ENCODE measurements around the gene TANGO6.
"Not testable (repeated sequence)": the region's sequence is repeated elsewhere in the genome, so short reads cannot be mapped to it uniquely, and the experiment has no call there.

The TANGO6 gene

GRCh38 chr16:68978303-68978954, 135.1 kb downstream of the TANGO6 start:
- Histone ChIP-seq H3K9me3 (ENCODE audit: control insufficient read depth in 1 of 2, low read length in 2 of 2) (no peaks in the 10 kb centered on the region), H3K4me1 (ENCODE audit: control insufficient read depth in 1 of 2, insufficient read depth in 2 of 2, low read length in 2 of 2) (no peaks in the 10 kb centered on the region), H3K36me3 (ENCODE audit: control insufficient read depth in 1 of 2, insufficient read depth in 2 of 2, low read length in 2 of 2) (peaks cover 7 to 25% of the 10 kb centered on the region in 2 donors), H3K4me3 (ENCODE audit: low read depth in 1 of 2, low read length in 2 of 2) (no peak overlapping the region), H3K27me3 (ENCODE audit: low read depth, low read length) (no peaks in the 10 kb centered on the region), H3K27ac (ENCODE audit: low read length) (no peak overlapping the region)

DNA sequence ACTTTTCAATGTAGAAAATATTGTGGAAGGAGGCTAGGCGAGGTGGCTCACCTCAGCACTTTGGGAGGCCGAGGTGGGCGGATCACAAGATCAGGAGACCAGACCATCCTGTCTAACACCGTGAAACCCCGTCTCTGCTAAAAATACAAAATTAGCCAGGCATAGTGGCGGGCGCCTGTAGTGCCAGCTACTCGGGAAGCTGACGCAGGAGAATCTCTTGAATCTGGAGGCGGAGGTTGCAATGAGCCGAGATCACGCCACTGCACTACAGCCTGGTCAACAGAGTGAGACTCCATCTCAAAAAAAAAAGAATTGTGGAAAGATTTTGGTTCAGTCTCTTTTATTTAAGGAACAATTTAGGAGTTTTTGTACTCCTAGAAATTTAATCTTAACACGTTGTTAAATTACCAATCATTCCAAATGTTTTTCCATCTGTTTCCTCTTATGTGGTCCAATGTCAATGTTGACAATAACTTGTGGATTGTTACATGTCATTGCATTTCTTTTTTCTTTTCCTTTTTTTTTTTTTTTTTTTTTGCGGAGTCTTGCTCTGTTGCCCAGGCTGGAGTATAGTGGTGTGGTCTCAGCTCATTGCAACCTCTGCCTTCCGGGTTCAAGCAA, 137.5 kb downstream of the TANGO6 start:
- peaks cover 4 to 6% of the 10 kb centered on the region in 2 donors for H3K36me3 ChIP-seq (ENCODE audit: control insufficient read depth in 1 of 2, insufficient read depth in 2 of 2, low read length in 2 of 2)
- H3K4me1 ChIP-seq (ENCODE audit: control insufficient read depth in 1 of 2, insufficient read depth in 2 of 2, low read length in 2 of 2), result no peaks in the 10 kb centered on the region
- no peaks in the 10 kb centered on the region for H3K27me3 ChIP-seq (ENCODE audit: low read depth, low read length)

GRCh38 chr16:68981971-68982370, 138.6 kb downstream of the TANGO6 start:
- Histone ChIP-seq H3K4me1 (ENCODE audit: control insufficient read depth in 1 of 2, insufficient read depth in 2 of 2, low read length in 2 of 2) (no peaks in the 10 kb centered on the region), H3K4me3 (ENCODE audit: low read depth in 1 of 2, low read length in 2 of 2) (no peak overlapping the region), H3K27me3 (ENCODE audit: low read depth, low read length) (no peaks in the 10 kb centered on the region), H3K36me3 (ENCODE audit: control insufficient read depth in 1 of 2, insufficient read depth in 2 of 2, low read length in 2 of 2) (peaks cover 4% of the 10 kb centered on the region in 2 donors), H3K9me3 (ENCODE audit: control insufficient read depth in 1 of 2, low read length in 2 of 2) (no peaks in the 10 kb centered on the region), H3K27ac (ENCODE audit: low read length) (no peak overlapping the region)

More for the DNA sequence above, 137.5 kb downstream of the TANGO6 start:
- Histone ChIP-seq H3K4me3 (ENCODE audit: low read depth in 1 of 2, low read length in 2 of 2) (no peak overlapping the region), H3K27ac (ENCODE audit: low read length) (no peak overlapping the region), H3K9me3 (ENCODE audit: control insufficient read depth in 1 of 2, low read length in 2 of 2) (no peaks in the 10 kb centered on the region)

DNA sequence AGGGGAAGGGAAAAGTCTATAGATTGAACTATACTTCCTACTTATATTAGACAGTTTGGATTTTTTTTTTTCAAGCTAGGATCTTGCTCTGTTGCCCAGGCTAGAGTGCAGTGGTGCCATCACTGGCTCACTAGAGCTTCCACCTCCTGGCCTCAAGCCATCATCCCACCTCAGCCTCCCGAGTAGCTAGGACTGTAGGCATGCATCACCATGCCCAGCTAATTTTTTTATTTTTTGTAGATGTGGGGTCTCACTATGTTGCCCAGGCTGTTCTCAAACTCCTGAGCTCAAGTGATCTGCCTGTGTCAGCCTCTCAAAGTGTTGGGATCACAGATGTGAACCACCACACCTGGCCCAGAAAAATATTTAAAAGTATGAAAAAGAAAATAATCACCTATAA, 141.1 kb downstream of the TANGO6 start:
- Histone ChIP-seq H3K4me3 (ENCODE audit: low read depth in 1 of 2, low read length in 2 of 2) (no peak overlapping the region), H3K9me3 (ENCODE audit: control insufficient read depth in 1 of 2, low read length in 2 of 2) (no peaks in the 10 kb centered on the region), H3K27me3 (ENCODE audit: low read depth, low read length) (no peaks in the 10 kb centered on the region), H3K4me1 (ENCODE audit: control insufficient read depth in 1 of 2, insufficient read depth in 2 of 2, low read length in 2 of 2) (peaks cover 0 to 5% of the 10 kb centered on the region in 2 donors), H3K36me3 (ENCODE audit: control insufficient read depth in 1 of 2, insufficient read depth in 2 of 2, low read length in 2 of 2) (peaks cover 4% of the 10 kb centered on the region in 2 donors), H3K27ac (ENCODE audit: low read length) (no peak overlapping the region)

DNA sequence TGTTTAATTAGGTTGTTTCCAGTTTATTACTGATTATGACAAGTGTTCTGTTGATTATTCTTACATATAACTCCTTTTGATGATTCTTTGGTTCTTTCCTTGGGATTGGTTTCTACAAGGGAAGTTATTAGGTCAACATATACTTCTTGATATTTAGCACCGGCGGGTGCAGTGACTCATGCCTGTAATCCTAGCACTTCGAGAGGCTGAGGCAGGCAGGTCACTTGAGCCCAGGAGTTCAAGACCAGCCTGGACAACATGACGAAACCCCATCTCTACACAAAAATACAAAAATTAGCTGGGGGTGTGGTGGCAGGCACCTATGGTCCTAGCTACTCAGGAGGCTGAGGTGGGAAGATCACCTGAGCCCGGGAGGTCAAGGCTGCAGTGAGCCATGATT, 141.9 kb downstream of the TANGO6 start:
- Histone ChIP-seq H3K36me3 (ENCODE audit: control insufficient read depth in 1 of 2, insufficient read depth in 2 of 2, low read length in 2 of 2) (peaks cover 4% of the 10 kb centered on the region in 2 donors), H3K27ac (ENCODE audit: low read length) (no peak overlapping the region), H3K9me3 (ENCODE audit: control insufficient read depth in 1 of 2, low read length in 2 of 2) (no peaks in the 10 kb centered on the region), H3K27me3 (ENCODE audit: low read depth, low read length) (no peaks in the 10 kb centered on the region), H3K4me3 (ENCODE audit: low read depth in 1 of 2, low read length in 2 of 2) (no peak overlapping the region), H3K4me1 (ENCODE audit: control insufficient read depth in 1 of 2, insufficient read depth in 2 of 2, low read length in 2 of 2) (peaks cover 0 to 5% of the 10 kb centered on the region in 2 donors)

GRCh38 chr16:68985855-68986254, 142.5 kb downstream of the TANGO6 start:
- no peak overlapping the region for H3K4me3 ChIP-seq (ENCODE audit: low read depth in 1 of 2, low read length in 2 of 2)
- no peaks in the 10 kb centered on the region for H3K27me3 ChIP-seq (ENCODE audit: low read depth, low read length)
- H3K36me3 ChIP-seq (ENCODE audit: control insufficient read depth in 1 of 2, insufficient read depth in 2 of 2, low read length in 2 of 2), result peaks cover 0 to 4% of the 10 kb centered on the region in 2 donors
- H3K27ac ChIP-seq (ENCODE audit: low read length), result no peak overlapping the region
- peaks cover 0 to 5% of the 10 kb centered on the region in 2 donors for H3K4me1 ChIP-seq (ENCODE audit: control insufficient read depth in 1 of 2, insufficient read depth in 2 of 2, low read length in 2 of 2)
- H3K9me3 ChIP-seq (ENCODE audit: control insufficient read depth in 1 of 2, low read length in 2 of 2), result no peaks in the 10 kb centered on the region

DNA sequence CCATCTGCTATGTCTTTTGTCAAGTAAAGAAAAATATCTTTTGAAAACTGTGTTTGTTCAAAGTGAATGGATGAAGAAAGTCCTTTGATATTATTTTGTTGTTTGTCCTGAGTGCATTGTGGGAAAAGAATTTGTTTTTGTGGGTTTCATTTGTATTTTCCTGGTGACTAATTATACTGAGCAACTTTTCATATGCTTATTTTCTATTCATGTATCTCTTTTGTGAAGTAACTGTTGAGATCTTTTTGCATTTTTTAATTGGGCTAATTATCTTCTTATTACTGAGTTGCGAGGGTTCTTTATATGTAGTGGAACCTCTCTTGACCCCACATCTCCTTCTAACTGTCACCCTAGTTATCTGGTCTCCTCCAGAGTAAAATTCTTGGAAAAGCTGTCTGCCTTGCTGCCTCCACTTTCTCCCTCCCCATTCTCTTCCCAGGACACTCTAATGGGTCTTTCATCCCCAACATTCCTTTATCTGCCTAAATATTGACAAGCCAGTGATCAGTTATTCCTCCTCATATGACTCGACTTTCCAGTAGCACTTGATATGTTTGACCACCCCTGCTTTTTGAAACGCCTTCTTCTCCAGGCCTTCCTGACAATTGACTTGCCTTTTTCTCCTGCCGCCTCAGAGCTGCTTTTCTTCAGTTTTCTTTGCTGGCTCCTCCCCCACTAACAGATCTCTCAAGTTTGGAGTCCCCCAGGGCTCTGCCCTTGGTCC, 144.6 kb downstream of the TANGO6 start:
- H3K27me3 ChIP-seq (ENCODE audit: low read depth, low read length), result no peaks in the 10 kb centered on the region
- H3K4me1 ChIP-seq (ENCODE audit: control insufficient read depth in 1 of 2, insufficient read depth in 2 of 2, low read length in 2 of 2), result peaks cover 0 to 5% of the 10 kb centered on the region in 2 donors
- H3K9me3 ChIP-seq (ENCODE audit: control insufficient read depth in 1 of 2, low read length in 2 of 2), result no peaks in the 10 kb centered on the region
- H3K27ac ChIP-seq (ENCODE audit: low read length), result no peak overlapping the region
- H3K36me3 ChIP-seq (ENCODE audit: control insufficient read depth in 1 of 2, insufficient read depth in 2 of 2, low read length in 2 of 2), result no peaks in the 10 kb centered on the region
- no peak overlapping the region for H3K4me3 ChIP-seq (ENCODE audit: low read depth in 1 of 2, low read length in 2 of 2)

DNA sequence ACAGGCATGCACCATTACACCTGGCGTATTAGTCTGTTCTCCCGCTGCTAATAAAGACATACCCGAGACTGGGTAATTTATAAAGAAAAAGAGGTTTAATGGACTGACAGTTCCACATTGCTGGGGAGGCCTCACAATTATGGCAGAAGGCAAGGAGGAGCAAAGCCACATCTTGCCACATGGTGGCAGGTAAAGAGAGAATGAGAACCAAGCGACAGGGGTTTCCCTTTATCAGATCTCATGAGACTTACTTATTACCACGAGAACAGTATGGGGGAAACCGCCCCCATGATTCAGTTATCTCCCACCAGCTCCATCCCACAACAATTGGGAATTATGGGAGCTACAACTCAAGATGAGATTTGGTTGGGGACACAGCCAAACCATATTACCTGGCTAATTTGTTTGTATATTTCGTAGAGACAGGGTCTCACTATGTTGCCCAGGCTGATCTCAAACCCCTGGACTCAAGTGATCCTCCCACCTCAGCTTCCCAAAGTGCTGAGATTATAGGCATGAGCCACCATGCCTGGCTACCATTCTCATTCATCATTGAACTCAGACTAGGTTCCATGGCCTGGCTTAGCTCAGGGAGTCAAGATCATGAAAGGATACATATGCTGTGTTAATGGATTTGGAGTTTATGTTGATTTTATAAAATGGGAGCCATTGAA, 147.0 kb downstream of the TANGO6 start:
- H3K9me3 ChIP-seq (ENCODE audit: control insufficient read depth in 1 of 2, low read length in 2 of 2); H3K4me1 ChIP-seq (ENCODE audit: control insufficient read depth in 1 of 2, insufficient read depth in 2 of 2, low read length in 2 of 2); H3K27me3 ChIP-seq (ENCODE audit: low read depth, low read length); H3K36me3 ChIP-seq (ENCODE audit: control insufficient read depth in 1 of 2, insufficient read depth in 2 of 2, low read length in 2 of 2); H3K4me3 ChIP-seq (ENCODE audit: low read depth in 1 of 2, low read length in 2 of 2); H3K27ac ChIP-seq (ENCODE audit: low read length): not testable (repeated sequence)

DNA sequence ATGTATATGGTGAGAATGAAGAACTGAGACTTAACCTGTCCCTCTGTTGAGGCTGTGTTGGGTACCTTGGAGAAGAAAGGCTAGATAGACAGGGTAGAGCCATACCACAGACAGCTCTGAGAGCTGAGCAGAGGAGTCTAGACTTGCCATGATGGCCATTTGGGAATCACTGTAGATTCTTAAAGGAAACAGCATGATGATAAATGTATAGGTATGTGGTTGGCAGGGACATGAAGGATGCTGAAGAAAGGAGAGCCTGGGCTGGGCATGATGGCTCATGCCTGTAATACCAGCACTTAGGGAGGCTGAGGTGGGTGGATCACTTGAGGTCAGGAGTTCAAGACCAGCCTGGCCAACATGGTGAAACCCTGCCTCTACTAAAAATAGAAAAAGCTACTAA, 147.7 kb downstream of the TANGO6 start:
- Histone ChIP-seq H3K36me3 (ENCODE audit: control insufficient read depth in 1 of 2, insufficient read depth in 2 of 2, low read length in 2 of 2) (no peaks in the 10 kb centered on the region), H3K4me1 (ENCODE audit: control insufficient read depth in 1 of 2, insufficient read depth in 2 of 2, low read length in 2 of 2) (peaks cover 0 to 5% of the 10 kb centered on the region in 2 donors), H3K4me3 (ENCODE audit: low read depth in 1 of 2, low read length in 2 of 2) (no peak overlapping the region), H3K27ac (ENCODE audit: low read length) (no peak overlapping the region), H3K27me3 (ENCODE audit: low read depth, low read length) (no peaks in the 10 kb centered on the region), H3K9me3 (ENCODE audit: control insufficient read depth in 1 of 2, low read length in 2 of 2) (no peaks in the 10 kb centered on the region)

DNA sequence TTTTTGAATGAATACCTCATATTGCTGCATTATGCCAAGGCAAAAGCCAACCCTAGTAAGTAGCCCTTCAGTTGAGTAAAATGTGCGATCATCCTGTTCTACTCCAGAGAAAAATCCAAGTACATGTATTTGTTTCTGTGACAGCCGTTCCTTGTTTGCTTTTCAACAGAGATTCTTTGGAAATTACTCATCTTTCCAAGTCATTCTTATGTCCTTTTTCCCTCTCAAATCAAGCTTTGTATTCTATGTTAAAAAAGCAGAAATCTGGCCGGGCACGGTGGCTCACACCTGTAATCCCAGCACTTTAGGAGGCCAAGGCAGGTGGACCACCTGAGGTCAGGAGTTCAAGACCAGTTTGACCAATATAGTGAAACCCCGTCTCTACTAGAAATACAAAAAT, 149.2 kb downstream of the TANGO6 start:
- Histone ChIP-seq H3K27me3 (ENCODE audit: low read depth, low read length) (no peaks in the 10 kb centered on the region), H3K27ac (ENCODE audit: low read length) (no peak overlapping the region), H3K4me1 (ENCODE audit: control insufficient read depth in 1 of 2, insufficient read depth in 2 of 2, low read length in 2 of 2) (peaks cover 0 to under 1% of the 10 kb centered on the region in 2 donors)

DNA sequence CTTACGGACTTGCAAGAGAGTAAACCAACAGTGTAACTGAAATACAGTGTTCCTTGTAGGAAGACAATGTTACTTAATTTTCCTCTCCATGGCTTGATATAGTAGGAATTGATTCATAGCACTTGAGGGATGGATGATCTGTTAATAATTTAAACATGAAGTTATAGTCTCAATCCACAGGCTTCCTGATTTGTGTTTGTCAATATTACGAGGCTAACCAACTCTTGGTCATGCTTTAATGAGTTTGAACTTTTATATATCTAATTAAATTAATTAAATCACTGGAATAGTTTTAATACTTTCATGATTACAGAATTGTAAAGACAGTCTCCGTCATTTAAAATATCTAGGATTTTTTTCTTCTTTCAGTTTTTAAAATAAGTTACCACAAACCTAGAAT, 150.1 kb downstream of the TANGO6 start:
- H3K27me3 ChIP-seq (ENCODE audit: low read depth, low read length), result no peaks in the 10 kb centered on the region
- no peaks in the 10 kb centered on the region for H3K9me3 ChIP-seq (ENCODE audit: control insufficient read depth in 1 of 2, low read length in 2 of 2)
- no peak overlapping the region for H3K4me3 ChIP-seq (ENCODE audit: low read depth in 1 of 2, low read length in 2 of 2)
- H3K4me1 ChIP-seq (ENCODE audit: control insufficient read depth in 1 of 2, insufficient read depth in 2 of 2, low read length in 2 of 2), result no peaks in the 10 kb centered on the region
- H3K27ac ChIP-seq (ENCODE audit: low read length), result peak overlapping the region; percentile 36
- no peaks in the 10 kb centered on the region for H3K36me3 ChIP-seq (ENCODE audit: control insufficient read depth in 1 of 2, insufficient read depth in 2 of 2, low read length in 2 of 2)

More for the DNA sequence above, 149.2 kb downstream of the TANGO6 start:
- Histone ChIP-seq H3K9me3 (ENCODE audit: control insufficient read depth in 1 of 2, low read length in 2 of 2) (no peaks in the 10 kb centered on the region), H3K36me3 (ENCODE audit: control insufficient read depth in 1 of 2, insufficient read depth in 2 of 2, low read length in 2 of 2) (no peaks in the 10 kb centered on the region), H3K4me3 (ENCODE audit: low read depth in 1 of 2, low read length in 2 of 2) (no peak overlapping the region)

All from muscle layer of duodenum (tissue), 2 donors.